Upper lobe of right lung (tissue), 1 donor: ENCODE measurements around the gene MED17. TPM values are rescaled to one million over a fixed set of nuclear protein-coding genes. Genes with fewer than 3 reads are reported as not detected.

Source experiments
- ATAC-seq: fragments of 200-7000 bp; cut with Tn5 transposase; one replicate; pipeline ENCODE4 v1.9.1; 2020; ENCODE audit warnings: mild to moderate bottlenecking, moderate library complexity
- DNase-seq: peaks from one replicate; pipeline ENCODE4 v3.0.0-alpha.2; 2020
- H3K27ac ChIP-seq: fragments of 200-600 bp; one replicate; pipeline ENCODE4 v1.8.0; 2022
- H3K27me3 ChIP-seq: fragments of 200-600 bp; one replicate; pipeline ENCODE4 v1.8.0; 2022; ENCODE audit warnings: mild to moderate bottlenecking
- H3K36me3 ChIP-seq: fragments of 200-600 bp; one replicate; pipeline ENCODE4 v1.8.0; 2022
- H3K4me1 ChIP-seq: fragments of 200-600 bp; one replicate; pipeline ENCODE4 v1.8.0; 2022
- H3K4me3 ChIP-seq: fragments of 200-600 bp; one replicate; pipeline ENCODE4 v1.8.0; 2022; ENCODE audit warnings: mild to moderate bottlenecking
- H3K9me3 ChIP-seq: fragments of 200-600 bp; one replicate; pipeline ENCODE4 v1.8.0; 2022
- intact Hi-C: fragments of 100-400 bp; cut with DNase I; formaldehyde crosslinking; loops from one replicate; pipeline ENCODE4 v1.11.0; 2022
- total RNA-seq: library from RNA; stranded (reverse); fragmentation: NEBNext Ultra II Directional; extraction: Animal tissue kit (Norgen Biotek cat#: 25700); gene quantifications from one replicate; pipeline ENCODE4 v1.2.1, GENCODE V29; 2021
- TF ChIP-seq, protein P1 (sequence below): fragments of 200-600 bp; IDR thresholded peaks from one replicate; pipeline ENCODE4 v1.8.0; 2022; ENCODE audit warnings: antibody characterized with exemption
- donor health status: DM: no; HTN: yes; CAD: no; lungs with severe emphysema.

The MED17 gene
- total RNA-seq, 1 donor from 2014 or later, result 25.8 TPM

DNA sequence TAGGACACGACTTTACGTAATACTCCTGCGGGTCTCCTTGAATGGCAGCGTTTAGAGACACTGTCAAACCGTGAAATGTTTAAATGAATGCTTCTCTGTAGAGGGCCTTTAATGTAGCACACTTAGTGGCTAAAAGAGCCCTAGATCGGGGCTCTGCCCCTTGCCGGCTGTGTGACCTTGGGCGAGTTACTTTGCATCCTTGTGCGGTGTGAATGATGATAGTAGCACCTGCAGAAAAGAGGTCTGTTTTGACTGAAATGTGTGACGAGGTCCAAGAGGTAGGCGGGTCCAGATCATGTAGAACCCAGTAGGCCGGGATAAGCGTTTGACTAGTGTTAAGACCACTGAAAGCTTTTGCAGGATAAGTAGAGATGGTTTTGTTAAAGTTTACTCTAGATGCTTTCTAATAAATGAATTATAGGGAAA is 866 bp downstream of the MED17 start:
- H3K9me3 ChIP-seq, result no peaks in the 10 kb centered on the region
- intact Hi-C loops, result no loop called here
- H3K36me3 ChIP-seq, result peaks cover 21% of the 10 kb centered on the region
- TF ChIP-seq, protein P1, sequence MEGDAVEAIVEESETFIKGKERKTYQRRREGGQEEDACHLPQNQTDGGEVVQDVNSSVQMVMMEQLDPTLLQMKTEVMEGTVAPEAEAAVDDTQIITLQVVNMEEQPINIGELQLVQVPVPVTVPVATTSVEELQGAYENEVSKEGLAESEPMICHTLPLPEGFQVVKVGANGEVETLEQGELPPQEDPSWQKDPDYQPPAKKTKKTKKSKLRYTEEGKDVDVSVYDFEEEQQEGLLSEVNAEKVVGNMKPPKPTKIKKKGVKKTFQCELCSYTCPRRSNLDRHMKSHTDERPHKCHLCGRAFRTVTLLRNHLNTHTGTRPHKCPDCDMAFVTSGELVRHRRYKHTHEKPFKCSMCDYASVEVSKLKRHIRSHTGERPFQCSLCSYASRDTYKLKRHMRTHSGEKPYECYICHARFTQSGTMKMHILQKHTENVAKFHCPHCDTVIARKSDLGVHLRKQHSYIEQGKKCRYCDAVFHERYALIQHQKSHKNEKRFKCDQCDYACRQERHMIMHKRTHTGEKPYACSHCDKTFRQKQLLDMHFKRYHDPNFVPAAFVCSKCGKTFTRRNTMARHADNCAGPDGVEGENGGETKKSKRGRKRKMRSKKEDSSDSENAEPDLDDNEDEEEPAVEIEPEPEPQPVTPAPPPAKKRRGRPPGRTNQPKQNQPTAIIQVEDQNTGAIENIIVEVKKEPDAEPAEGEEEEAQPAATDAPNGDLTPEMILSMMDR, result no peak
- H3K27me3 ChIP-seq, result no peaks in the 10 kb centered on the region
- peak overlapping the region; percentile 99 for H3K4me3 ChIP-seq
- no peak for DNase-seq
- H3K27ac ChIP-seq, result peak overlapping the region; percentile 95
- ATAC-seq, result no peak
- peaks cover 29% of the 10 kb centered on the region for H3K4me1 ChIP-seq

- H3K9me3 ChIP-seq, result no peaks in the 10 kb centered on the region
- ATAC-seq (no peak), DNase-seq (no peak)
- no peaks in the 10 kb centered on the region for H3K27me3 ChIP-seq
- TF ChIP-seq, protein P1, result no peak
- peaks cover 87% of the 10 kb centered on the region for H3K36me3 ChIP-seq
- no peak overlapping the region for H3K27ac ChIP-seq
- no peak overlapping the region for H3K4me3 ChIP-seq
- H3K4me1 ChIP-seq, result peaks cover 12% of the 10 kb centered on the region
- intact Hi-C loops, result no loop called here
These were observed 7.4 kb downstream of the MED17 start for GRCh38 chr11:93791493-93791892.

GRCh38 chr11:93796441-93797231 is 12.6 kb downstream of the MED17 start:
- Histone ChIP-seq H3K9me3 (no peaks in the 10 kb centered on the region), H3K36me3 (peaks cover 100% of the 10 kb centered on the region), H3K27me3 (no peaks in the 10 kb centered on the region), H3K4me3 (no peak overlapping the region), H3K27ac (no peak overlapping the region), H3K4me1 (no peaks in the 10 kb centered on the region)
- intact Hi-C loops, result no loop called here
- DNase-seq (no peak), ATAC-seq (no peak)
- TF ChIP-seq, protein P1, result no peak

DNA sequence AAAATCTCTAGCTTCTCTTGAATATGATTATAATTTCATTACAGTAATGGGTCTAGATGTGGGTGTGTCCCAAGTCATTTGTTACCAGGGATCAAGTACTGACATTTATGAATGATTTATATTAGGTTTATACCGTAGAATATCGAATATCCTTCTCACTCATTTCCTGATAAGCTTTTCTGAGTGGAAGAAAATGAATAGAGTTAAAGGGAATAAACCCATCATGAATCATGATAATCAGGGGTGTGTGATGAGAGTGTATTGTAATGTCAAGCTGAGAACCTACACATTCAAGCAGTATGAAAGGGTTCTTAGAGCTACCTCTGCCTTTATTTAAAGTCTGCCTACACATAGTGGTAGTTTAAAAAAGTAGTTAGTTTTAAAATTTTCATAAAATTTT is 17.3 kb downstream of the MED17 start:
- DNase-seq, result no peak
- intact Hi-C loops, result no loop called here
- no peak overlapping the region for H3K27ac ChIP-seq
- no peak for ATAC-seq
- peaks cover 100% of the 10 kb centered on the region for H3K36me3 ChIP-seq
- TF ChIP-seq, protein P1, result no peak
- H3K27me3 ChIP-seq, result no peaks in the 10 kb centered on the region
- no peaks in the 10 kb centered on the region for H3K9me3 ChIP-seq
- H3K4me1 ChIP-seq, result no peaks in the 10 kb centered on the region
- no peak overlapping the region for H3K4me3 ChIP-seq

- TF ChIP-seq, protein P1, result no peak
- Histone ChIP-seq H3K36me3 (peaks cover 100% of the 10 kb centered on the region), H3K4me1 (no peaks in the 10 kb centered on the region), H3K4me3 (no peak overlapping the region), H3K27ac (no peak overlapping the region), H3K9me3 (no peaks in the 10 kb centered on the region), H3K27me3 (no peaks in the 10 kb centered on the region)
- DNase-seq (no peak), ATAC-seq (no peak)
- intact Hi-C loops, result no loop called here
These were observed 20.8 kb downstream of the MED17 start for GRCh38 chr11:93804879-93805278.
